NCI-H1930 (cell line): Measurements from ENCODE around the gene SIX4.

Source experiments
- DNase-seq, 2 experiments: peaks; one replicate each; lab custom pipeline; 2025; lab: John Stamatoyannopoulos, UW

SIX4 gene

DNA sequence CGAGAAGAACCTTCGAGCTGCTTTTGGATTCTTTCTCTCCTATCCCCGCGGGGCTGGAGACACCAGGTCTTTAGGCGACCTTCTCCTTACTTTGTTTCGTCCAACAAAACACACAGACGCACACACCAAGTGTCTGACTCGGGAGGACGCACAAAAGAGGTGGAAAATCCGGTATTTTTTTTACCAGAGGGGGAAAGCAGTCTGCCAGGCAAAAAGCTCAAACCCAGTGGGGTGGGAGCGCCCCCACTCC lies 2.1 kb downstream of the SIX4 start:
- no peak for DNase-seq

GRCh38 chr14:60721326-60722106 lies 2.6 kb downstream of the SIX4 start:
- DNase-seq, result no peak

DNA sequence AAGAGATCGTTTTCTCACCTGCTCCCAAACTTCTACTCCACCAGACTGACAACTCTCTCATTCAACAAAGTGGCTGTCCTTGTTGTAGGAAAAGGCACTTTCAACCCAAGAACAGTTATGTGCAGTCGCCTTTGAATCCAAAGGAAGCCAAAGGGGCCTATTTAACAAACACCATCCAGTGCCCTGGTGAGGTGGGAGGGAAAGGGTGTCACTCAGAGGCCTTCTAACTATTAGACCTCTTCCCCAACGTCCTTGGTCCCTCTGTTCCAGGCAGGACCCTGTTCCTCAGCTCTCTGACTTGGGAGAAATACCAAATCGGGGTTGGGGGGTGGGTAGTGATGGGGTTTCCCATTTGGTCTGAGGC lies 3.2 kb downstream of the SIX4 start:
- no peak for DNase-seq

DNA sequence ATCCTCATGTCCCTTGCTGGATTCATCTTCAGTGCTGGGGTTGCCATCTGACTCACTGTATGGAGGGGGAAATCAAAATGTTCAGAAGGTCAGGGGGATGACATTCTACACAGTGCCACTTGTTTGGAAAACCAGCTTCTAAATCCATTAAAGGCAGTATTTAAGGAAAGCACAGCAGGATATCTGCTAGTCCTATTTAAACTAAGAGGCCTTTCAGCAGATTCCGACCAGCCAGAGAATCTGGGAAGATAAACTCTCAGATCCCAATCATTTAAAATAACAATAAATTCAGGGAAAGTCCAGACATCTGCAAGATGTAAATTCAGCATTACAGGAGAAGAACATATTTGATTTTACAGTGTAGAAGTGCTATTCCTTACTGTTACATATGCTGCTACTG lies 3.8 kb downstream of the SIX4 start:
- DNase-seq, result no peak

DNA sequence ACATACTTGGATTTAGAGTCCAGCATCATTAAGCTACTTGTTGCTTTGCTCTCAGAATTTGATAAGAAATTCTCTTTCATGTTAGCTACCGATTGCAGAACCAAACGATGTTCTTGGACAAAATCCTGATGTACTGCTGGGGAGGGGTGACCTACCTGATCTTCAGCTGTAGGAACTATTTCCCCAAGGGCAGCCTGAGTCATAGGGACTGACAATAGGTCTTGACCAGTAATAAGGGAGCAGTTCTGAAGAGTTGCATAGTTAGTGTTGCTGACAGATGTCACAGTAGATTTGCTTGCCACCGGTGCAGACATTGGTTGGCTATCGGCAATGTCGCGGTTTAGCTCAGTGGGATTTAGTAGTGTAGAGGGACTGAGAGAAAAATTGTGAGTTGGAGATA lies 10.6 kb downstream of the SIX4 start:
- DNase-seq, result no peak

- DNase-seq, result no peak
These were observed 13.7 kb downstream of the SIX4 start for GRCh38 chr14:60710494-60710893.

DNA sequence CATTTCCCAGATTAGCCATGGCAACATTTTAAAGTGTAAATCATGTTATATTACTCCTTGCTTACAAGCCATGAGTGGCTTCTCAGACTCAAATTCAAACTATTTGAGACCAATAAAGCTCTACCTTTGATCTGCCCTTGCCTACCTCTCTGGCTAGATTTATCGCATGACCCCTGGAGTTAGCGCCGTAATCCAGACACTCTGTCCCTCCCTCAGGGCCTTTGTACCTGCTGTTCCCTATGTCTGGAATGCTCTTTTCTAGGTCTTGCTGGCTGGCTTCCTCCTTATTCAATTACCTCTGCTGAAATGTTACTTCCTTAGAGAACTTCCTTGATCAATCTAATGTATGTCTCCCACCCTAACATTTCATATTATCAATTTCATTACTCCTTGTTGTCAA lies 16.3 kb downstream of the SIX4 start:
- no peak for DNase-seq

DNA sequence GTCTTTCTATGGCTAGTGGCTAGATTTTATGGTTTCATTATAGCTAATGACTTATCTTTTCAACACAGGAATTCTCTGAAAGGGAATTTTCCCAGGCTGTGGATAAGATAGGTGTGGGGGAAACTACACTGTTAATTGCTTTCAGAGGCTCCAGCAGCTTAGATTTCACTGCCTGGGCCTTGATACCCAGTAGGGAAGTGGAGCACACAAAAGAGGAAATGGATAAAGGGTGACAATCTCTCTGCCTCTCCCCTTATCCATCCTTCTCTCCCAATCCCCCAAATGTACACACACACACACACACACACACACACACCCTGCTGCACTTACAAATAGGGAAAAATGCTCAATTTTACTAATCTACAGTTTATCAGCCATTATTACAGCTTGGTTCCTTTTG lies 19.1 kb downstream of the SIX4 start:
- DNase-seq, result no peak

DNA sequence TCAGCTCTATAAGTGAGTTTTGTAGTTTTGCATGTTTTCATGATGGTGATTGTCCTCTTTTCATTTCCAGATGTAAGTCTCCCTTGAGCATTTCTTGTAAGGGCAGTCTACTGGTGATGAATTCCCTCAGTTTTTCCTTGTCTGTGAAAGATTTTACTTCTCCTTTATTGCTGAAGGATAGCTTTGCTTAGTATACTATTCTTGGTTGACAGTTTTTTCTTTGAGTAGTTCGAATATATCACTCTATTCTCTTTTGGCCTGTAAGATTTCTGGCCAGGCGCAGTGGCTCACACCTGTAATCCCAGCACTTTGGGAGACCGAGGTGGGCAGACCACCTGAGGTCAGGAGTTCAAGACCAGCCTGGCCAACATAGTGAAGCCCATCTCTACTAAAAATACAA lies 23.6 kb downstream of the SIX4 start:
- DNase-seq, result no peak

- no peak for DNase-seq
These were observed 28.8 kb downstream of the SIX4 start for GRCh38 chr14:60695327-60695726.

- no peak for DNase-seq
These were observed 32.6 kb downstream of the SIX4 start for GRCh38 chr14:60691383-60692113.

DNA sequence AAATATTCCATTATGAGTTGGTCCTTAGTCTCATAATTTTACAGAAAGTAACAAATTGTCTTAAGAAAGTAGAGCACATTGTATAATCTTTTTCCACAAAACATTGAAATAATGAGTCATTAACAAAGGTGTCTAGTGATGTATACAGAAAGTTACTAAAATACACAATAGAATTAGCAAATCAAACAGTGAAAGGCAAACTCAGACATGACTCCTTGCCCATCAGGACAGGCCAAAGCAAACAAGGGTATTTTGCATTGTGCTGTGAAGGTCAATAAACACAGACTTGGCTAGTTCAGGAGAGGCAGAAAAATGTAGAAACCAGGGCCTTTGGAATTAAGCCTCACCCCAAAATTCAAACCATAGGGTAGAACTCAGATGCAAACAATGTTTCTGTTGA lies 37.3 kb downstream of the SIX4 start:
- DNase-seq, result no peak

GRCh38 chr14:60684203-60684602 lies 39.9 kb downstream of the SIX4 start:
- no peak for DNase-seq

DNA sequence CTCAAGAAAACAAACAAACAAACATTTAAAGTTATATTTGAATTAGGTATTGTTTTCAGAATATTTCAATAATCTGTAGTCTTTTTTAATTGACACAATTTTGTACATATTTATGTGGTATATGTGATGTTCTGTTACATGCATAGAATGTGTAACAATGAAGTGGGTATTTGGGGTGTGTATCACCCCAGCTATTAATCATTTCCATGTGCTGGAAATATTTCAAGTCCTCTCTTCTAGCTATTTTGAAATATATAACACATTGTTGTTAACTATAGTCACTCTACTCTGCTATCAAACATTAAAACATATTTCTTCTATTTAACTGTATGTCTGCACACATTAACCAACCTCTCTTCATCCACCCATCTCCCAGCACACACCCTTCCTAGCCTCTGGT lies 42.9 kb downstream of the SIX4 start:
- DNase-seq, result no peak

DNA sequence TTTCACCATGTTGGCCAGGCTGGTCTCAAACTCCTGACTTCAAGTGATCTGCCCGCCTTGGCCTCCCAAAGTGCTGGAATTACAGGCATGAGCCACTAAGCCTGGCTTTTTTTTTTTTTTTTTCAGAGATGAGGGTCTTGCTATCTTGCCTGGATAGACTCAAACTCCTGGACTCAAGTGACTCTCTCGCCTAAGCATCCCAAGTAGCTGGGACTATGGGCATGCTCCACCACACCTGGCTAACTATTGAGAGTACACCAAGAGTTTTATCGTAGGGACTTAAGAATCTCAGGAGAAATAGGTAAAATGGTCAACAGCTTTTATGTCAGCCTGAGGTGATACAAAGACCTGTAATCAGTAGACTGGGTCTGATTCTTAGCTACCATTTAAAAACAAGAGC lies 43.6 kb downstream of the SIX4 start:
- no peak for DNase-seq

- DNase-seq, result no peak
These were observed 44.4 kb downstream of the SIX4 start for GRCh38 chr14:60679566-60680258.

- DNase-seq, result no peak
These were observed 46.5 kb downstream of the SIX4 start for GRCh38 chr14:60677701-60678100.

DNA sequence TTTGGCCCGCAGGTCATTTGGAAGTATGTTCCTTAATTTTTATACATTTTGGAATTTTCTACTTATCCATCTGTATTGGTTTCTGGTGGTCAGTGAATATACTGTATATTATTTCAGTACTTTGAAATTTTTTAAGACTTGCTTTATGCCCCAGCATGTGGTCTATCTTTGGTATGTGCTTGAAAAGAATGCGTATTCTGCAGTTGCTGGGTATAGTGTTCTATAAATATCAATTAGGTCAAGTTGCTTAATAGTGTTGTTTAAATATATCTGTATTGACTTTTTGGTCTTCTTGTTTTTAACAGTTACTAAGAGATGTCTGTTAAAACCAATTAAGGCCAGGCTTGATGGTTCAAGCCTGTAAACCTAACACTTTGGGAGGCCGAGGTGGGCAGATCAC lies 53.2 kb downstream of the SIX4 start:
- no peak for DNase-seq

DNA sequence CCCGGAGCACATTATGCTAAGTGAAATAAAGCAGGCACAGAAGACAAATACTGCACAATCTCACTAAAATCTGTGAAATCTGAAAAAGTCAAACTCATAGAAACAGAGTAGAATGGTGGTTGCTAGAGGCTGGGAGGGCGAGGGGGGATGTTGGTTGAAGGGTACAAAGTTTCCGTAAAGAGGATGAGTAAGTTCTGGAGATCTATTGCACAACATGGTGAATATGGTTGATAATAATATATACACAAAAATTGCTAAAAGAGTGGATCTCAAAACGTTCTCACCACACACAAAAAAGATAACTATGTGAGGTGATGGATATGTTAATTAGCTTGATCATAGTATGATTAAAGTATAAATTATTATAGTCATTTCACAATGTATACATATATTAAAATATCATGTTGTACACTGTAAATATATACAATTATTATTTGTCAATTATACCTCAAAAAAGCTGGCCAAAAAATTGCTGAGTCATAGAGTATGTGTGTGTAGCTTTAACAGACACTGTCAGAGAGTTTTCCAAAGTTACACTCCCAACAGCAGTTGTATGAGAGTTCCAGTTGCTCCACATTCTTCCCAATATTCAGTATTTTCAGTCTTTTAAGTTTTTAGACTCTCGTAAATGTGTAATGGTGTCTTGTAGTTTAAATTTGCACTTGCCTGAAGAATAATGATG lies 55.6 kb downstream of the SIX4 start:
- DNase-seq, result no peak

DNA sequence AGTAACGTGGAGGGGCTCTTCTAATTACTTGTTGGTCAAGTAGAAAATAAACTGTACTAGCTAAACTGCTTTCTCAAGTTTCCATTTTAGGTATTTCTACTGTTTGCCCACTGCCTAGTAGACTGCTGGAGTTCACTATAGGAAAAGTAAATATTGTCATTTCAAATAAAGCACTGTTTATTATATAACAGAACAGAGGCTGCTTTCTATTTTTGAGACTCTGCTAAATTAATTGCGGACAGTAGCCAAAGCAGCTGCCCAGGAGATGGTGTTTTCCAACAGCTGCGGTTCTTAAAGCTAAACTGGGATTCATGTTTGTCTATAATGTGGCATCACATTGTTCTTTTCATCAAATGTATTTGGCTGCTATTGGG lies 59.0 kb downstream of the SIX4 start:
- peak; percentile 84 to 93 for DNase-seq

DNA sequence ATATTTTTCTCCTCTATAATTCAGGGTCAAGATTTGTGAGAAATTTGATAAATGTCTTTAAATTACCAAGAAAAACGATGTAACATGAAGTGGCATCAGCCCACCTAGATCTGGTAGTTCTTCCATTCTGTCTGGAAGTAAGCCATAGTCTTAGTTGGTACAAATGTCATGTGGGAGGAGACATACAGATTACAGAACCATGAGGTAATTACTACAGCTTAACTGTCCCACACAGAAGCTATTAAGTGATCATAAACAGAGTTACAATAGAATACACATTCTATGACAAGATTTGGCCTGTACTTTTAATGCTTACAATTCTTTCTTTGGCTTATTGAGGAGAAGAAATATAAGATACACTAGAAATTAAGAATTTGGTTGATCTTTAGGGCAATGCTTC lies 61.2 kb downstream of the SIX4 start:
- DNase-seq, result no peak

DNA sequence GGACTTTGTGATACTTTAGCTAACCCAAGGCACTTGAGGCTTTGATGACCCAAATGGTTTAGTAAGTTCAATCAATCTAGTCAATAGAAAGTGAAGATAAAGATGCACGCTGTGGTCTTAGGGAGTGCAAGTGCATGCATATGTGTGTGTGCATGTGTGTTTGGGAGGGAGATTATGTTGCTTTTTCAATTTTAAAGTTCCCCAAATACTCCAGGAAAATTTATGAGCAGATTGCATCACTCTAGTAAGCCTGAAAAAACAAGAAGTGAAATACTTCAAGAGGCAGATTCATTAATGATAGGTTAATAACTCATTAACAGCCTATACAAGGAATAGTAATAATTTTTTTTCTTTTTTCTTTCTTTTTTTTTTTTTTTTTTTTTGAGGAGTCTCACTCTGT lies 62.4 kb downstream of the SIX4 start:
- no peak for DNase-seq
